Measurements from ENCODE around the gene SDK1. TPM values are rescaled to one million over a fixed set of nuclear protein-coding genes. Genes with fewer than 3 reads are reported as not detected.

The SDK1 gene
- total and polyA plus RNA-seq, 2 experiments from 2014 or later: 4.1 to 16.5 TPM

DNA sequence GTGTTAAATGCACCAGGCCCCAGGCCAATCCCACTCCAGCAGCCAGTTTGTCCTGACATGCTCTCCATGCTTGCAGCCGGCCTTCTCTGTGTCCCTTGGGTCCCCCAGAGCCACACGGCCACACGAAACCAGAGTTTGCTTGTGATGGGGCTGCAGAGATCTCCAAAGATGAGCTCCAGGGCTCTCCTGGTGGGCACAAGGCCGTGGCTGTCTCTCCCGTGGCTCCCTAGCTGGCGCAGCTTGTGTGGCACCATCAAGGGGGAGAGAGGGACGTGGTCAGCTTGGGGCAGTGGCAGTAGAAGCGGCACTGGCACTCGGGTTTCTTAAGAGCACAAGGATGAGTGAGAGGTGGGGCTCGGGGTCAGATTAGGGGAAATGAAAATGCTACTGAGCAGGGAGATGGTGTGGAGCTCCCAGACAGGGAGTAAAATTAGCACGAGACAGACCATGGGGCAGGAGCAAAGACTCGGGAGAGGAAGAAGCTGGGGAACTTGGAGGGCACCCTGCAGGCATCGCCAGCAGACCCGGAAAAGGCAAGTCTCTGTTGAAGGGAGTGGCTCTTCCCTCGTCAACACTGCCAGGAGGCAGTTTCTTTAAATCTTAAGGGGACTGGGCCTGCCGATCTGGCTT, 808.5 kb downstream of the SDK1 start:
- no peaks in the 10 kb centered on the region for H3K4me1 ChIP-seq (ENCODE audit: low read depth)
- no peaks in the 10 kb centered on the region for H3K27me3 ChIP-seq
- H3K9me3 ChIP-seq (ENCODE audit: low read depth): no peaks in the 10 kb centered on the region
- no peaks in the 10 kb centered on the region for H3K36me3 ChIP-seq
- DNase-seq (ENCODE audit: low read depth in 1 of 2, low spot score in 1 of 2): no peak
- H3K27ac ChIP-seq: no peak overlapping the region
- H3K4me3 ChIP-seq: no peak overlapping the region
- TF ChIP-seq, protein P1, sequence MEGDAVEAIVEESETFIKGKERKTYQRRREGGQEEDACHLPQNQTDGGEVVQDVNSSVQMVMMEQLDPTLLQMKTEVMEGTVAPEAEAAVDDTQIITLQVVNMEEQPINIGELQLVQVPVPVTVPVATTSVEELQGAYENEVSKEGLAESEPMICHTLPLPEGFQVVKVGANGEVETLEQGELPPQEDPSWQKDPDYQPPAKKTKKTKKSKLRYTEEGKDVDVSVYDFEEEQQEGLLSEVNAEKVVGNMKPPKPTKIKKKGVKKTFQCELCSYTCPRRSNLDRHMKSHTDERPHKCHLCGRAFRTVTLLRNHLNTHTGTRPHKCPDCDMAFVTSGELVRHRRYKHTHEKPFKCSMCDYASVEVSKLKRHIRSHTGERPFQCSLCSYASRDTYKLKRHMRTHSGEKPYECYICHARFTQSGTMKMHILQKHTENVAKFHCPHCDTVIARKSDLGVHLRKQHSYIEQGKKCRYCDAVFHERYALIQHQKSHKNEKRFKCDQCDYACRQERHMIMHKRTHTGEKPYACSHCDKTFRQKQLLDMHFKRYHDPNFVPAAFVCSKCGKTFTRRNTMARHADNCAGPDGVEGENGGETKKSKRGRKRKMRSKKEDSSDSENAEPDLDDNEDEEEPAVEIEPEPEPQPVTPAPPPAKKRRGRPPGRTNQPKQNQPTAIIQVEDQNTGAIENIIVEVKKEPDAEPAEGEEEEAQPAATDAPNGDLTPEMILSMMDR (IDR thresholded peaks at IDR 0.05; ENCODE audit: low read depth, low read length): no peak

DNA sequence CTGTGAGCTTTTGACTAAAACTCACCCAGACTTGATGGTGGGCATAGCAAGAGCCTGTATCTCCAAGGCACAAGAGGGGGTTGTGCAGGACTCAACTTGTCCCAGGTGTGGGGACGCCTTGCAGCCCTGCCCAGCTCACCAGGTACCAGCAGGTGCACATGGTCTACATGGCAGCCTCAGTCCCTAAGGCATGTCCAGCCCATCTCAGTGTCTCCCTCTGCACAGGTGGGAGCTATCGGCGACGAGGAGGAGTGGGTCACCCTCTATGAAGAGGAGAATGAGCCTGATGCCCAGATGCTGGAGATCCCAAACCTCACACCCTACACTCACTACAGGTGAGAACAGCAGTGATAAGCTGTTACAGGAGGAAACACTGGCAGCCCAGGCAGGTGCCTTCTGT, 809.4 kb downstream of the SDK1 start:
- DNase-seq (ENCODE audit: low read depth in 1 of 2, low spot score in 1 of 2): no peak
- Histone ChIP-seq H3K27me3 (no peaks in the 10 kb centered on the region), H3K36me3 (no peaks in the 10 kb centered on the region), H3K27ac (no peak overlapping the region), H3K4me3 (no peak overlapping the region), H3K4me1 (ENCODE audit: low read depth) (no peaks in the 10 kb centered on the region), H3K9me3 (ENCODE audit: low read depth) (no peaks in the 10 kb centered on the region)
- TF ChIP-seq, protein P1 (IDR thresholded peaks at IDR 0.05; ENCODE audit: low read depth, low read length): no peak

DNA sequence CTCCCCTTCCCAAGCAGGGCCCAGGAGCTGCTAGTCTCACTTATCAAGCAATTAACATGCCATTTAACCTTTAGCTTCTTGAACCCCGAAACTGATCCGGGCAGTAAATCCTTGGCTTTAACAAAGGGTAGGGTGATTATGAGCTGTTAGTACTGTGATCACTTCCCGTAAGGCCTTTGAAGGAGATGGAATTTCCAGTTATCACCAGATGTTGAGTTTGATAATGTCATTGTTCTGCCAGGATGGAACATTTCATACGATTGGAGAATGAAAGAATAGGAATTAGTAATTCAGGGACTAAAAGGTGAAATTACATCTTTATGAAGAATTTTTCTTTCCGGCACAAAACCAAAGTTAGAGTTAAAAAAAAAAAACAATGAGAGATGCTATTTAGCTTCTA, 810.1 kb downstream of the SDK1 start:
- Histone ChIP-seq H3K4me3 (no peak overlapping the region), H3K27ac (no peak overlapping the region), H3K36me3 (no peaks in the 10 kb centered on the region), H3K9me3 (ENCODE audit: low read depth) (no peaks in the 10 kb centered on the region), H3K27me3 (no peaks in the 10 kb centered on the region), H3K4me1 (ENCODE audit: low read depth) (no peaks in the 10 kb centered on the region)
- no peak for DNase-seq (ENCODE audit: low read depth in 1 of 2, low spot score in 1 of 2)
- TF ChIP-seq, protein P1 (IDR thresholded peaks at IDR 0.05; ENCODE audit: low read depth, low read length): no peak

DNA sequence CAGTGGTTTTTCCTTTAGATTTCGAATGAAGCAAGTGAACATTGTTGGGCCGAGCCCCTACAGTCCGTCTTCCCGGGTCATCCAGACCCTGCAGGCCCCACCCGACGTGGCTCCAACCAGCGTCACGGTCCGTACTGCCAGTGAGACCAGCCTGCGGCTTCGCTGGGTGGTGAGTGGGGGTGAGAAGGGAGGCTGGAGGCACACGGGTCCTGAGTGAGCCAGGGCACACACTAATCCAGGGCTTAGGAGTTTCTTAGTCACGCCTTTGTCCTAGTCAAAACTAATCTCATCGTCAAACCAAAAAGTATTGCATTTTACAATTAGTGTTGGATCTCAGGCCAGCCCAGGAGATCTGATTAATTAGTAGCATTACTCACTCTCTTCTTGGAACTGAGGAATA, 812.2 kb downstream of the SDK1 start:
- H3K36me3 ChIP-seq: no peaks in the 10 kb centered on the region
- H3K9me3 ChIP-seq (ENCODE audit: low read depth): no peaks in the 10 kb centered on the region
- no peaks in the 10 kb centered on the region for H3K4me1 ChIP-seq (ENCODE audit: low read depth)
- no peak for DNase-seq (ENCODE audit: low read depth in 1 of 2, low spot score in 1 of 2)
- H3K27ac ChIP-seq: no peak overlapping the region
- no peak overlapping the region for H3K4me3 ChIP-seq
- H3K27me3 ChIP-seq: no peaks in the 10 kb centered on the region
- TF ChIP-seq, protein P1 (IDR thresholded peaks at IDR 0.05; ENCODE audit: low read depth, low read length): no peak

DNA sequence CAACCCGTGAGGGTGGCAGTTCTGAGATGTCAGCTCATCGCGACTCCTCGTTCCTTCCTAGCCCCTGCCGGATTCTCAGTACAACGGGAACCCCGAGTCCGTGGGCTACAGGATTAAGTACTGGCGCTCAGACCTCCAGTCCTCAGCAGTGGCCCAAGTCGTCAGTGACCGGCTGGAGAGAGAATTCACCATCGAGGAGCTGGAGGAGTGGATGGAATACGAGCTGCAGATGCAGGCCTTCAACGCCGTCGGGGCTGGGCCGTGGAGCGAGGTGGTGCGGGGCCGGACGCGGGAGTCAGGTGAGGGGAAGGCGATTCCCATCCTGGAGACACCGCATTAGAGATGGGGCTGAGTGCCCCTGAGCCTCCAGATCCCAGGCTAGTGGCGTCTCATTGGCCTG, 812.9 kb downstream of the SDK1 start:
- H3K36me3 ChIP-seq: no peaks in the 10 kb centered on the region
- no peaks in the 10 kb centered on the region for H3K4me1 ChIP-seq (ENCODE audit: low read depth)
- H3K27me3 ChIP-seq: no peaks in the 10 kb centered on the region
- no peak for DNase-seq (ENCODE audit: low read depth in 1 of 2, low spot score in 1 of 2)
- no peak overlapping the region for H3K27ac ChIP-seq
- no peak overlapping the region for H3K4me3 ChIP-seq
- TF ChIP-seq, protein P1 (IDR thresholded peaks at IDR 0.05; ENCODE audit: low read depth, low read length): no peak
- no peaks in the 10 kb centered on the region for H3K9me3 ChIP-seq (ENCODE audit: low read depth)
